Omental fat pad (tissue), 4 donors: Measurements from ENCODE around the gene TESMIN. TPM values are rescaled to one million over a fixed set of nuclear protein-coding genes. Genes with fewer than 3 reads are reported as not detected.

Experiments used
- ATAC-seq: fragments of 150-250 bp; one replicate; pipeline ENCODE4 v1.9.1; 2016; ENCODE audit warnings: mild to moderate bottlenecking, moderate library complexity; ENCODE audit not compliant: low FRiP score
- DNase-seq: peaks from one replicate; pipeline ENCODE4 v3.0.0-alpha.2; 2019; ENCODE audit warnings: low spot score
- total RNA-seq, 4 donors: library from RNA; depleted of rRNA; stranded (reverse); fragments of >200 nt; gene quantifications; one replicate each; pipeline ENCODE4 v1.1.0, GENCODE V29; 2016
- TF ChIP-seq, protein P1 (sequence below), 3 donors: fragments of 450-650 bp; IDR thresholded peaks; one replicate each; pipeline ENCODE4 v1.5.1; 2016 to 2017; ENCODE audit warnings: antibody characterized with exemption in 3 of 3, mild to moderate bottlenecking in 3 of 3, moderate library complexity in 2 of 3

Gene TESMIN
- total RNA-seq, 4 donors from 2014 or later: 0.36 to 2.2 (median 0.47) TPM

DNA sequence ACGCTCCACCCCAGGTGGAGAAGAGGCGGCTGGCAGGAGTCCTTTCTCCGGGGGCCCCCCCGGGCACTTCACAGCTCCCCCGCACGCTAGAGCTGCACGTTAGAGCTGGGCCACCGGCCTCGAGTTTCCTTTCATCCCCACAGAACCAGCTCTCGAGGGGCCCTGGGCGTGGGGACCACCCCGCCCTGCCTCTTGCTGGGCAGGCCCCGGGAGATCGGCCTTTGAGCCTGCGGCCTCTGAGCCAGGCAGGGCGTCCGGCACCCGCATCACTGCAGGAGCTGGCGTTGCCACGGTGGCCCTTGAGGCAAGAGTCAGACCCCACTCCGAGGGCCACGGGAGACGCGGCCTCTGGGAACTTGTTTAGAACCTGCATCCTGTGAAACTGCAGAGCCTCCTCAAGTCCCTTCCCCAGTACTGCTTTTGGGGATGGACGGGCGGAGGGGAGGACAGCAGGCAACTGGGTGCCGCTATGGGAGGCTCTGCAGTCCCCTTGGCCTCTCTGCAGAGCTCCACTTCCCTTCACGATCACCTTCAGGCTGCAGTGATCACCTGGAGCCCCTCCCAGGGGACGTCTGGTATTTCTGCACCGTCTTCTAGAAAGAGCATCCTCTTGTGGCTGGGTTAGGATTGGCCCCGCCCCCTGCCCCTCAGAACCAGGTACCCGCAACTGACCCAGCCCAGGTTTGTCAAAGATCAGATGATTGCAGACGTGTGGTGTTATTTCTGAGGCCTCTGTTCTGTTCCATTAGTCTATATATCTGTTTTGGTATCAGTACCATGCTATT is 80.9 kb downstream of the TESMIN start:
- TF ChIP-seq, protein P1, sequence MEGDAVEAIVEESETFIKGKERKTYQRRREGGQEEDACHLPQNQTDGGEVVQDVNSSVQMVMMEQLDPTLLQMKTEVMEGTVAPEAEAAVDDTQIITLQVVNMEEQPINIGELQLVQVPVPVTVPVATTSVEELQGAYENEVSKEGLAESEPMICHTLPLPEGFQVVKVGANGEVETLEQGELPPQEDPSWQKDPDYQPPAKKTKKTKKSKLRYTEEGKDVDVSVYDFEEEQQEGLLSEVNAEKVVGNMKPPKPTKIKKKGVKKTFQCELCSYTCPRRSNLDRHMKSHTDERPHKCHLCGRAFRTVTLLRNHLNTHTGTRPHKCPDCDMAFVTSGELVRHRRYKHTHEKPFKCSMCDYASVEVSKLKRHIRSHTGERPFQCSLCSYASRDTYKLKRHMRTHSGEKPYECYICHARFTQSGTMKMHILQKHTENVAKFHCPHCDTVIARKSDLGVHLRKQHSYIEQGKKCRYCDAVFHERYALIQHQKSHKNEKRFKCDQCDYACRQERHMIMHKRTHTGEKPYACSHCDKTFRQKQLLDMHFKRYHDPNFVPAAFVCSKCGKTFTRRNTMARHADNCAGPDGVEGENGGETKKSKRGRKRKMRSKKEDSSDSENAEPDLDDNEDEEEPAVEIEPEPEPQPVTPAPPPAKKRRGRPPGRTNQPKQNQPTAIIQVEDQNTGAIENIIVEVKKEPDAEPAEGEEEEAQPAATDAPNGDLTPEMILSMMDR (IDR thresholded peaks at IDR 0.05): no peak
- ATAC-seq (no peak), DNase-seq (no peak)

DNA sequence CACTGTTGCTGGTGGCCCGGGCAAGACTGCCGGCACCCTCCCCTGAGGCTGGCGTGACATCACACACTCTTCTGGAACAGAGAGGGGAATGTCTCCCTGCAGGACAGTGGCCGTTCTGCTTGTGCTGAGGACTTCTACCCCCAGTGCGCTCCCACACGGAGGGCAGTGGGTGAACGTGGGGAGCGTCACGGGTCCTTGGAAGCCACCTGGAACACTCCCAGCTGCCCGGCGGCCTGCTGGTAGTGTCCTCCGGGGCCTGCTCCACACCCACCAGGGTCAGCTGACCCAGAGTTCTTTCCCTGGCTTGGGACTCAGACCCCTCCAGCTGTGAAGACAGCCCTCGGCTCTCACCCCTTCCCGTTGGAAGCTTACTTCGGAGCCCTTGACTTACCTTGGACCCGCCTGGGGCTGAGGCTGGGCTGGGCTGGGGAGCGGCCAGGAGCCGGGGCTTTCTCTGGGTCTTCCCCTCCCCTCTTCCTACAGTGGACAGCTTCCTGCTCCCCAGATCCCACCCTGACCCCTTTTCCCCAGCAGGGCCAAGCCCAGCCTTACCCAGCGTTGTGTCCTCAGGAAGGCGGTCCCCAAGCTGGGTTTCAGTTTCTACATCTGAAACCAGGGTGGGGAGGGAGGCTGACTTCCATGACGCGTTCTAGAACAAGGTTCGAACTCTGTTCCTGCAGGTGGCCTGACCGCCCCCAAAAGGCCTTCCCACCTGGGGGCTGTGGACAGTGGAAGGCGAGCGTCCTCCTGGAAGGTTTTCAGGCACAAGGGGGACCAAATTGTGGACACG is 81.8 kb downstream of the TESMIN start:
- TF ChIP-seq, protein P1 (IDR thresholded peaks at IDR 0.05): no peak
- no peak for DNase-seq
- ATAC-seq: no peak

DNA sequence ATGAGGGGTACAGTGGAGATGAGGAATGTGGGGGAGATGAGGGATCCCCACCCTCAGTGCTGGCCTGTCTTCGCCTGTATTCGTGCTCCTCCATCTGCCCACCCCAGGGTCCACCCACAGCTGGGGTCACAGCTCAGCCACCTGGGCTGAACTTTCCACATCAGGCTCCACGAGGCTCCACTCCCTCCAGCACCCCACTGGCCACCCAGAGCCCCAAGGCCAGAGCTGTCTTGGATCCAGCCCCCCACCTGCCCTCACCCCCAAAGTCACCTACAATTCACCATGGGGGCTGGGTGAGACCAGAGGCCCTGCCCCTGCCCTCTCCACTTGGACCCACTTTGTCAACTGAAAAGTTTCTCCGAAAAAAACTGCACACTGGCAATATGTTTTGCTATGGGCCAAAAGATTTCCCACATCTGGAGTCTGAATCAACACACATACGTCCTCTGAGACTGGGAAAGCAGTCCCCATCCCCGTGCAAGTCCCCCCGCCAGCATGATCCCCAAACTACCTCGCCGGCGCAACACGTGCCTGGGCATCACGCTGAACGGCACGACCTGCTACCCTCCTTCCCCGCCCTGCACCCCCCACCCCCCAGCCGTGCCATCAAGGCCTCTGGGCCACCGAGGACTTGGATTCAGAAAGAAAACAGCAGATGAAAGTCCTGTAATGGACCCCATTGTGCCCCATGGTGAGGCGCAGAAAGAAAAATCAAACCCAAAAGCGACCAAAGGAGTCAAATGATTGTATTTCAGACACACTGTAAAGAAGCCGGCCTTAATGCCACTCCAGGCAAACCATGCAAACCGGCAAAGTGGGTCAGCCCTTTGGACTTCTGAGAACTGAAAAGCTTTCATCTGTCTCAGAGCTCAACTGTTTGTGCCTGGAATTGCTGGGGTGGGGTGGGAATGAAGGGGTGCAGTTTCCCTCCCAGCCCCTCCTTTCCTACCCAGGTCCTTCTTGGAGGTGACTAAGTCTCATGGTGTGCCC is 83.5 kb downstream of the TESMIN start:
- TF ChIP-seq, protein P1 (IDR thresholded peaks at IDR 0.05): no peak
- no peak for ATAC-seq
- no peak for DNase-seq

DNA sequence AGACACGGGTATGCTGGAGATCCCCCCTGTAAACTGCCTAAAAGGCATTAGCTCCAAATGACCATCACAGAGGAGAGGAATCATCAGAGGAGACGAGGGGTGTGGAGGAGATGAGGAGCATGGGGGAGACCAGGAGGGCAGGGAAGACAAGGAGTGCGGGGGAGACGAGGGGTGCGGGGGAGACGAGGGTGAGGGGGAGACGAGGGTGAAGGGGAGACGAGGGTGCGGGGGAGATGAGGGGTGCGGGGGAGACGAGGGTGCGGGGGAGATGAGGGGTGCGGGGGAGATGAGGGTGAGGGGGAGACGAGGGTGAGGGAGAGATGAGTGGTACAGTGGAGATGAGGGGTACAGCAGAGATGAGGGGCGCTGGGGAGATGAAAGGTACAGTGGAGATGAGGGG is 84.5 kb downstream of the TESMIN start:
- DNase-seq: no peak
- TF ChIP-seq, protein P1 (IDR thresholded peaks at IDR 0.05): no peak
- no peak for ATAC-seq

DNA sequence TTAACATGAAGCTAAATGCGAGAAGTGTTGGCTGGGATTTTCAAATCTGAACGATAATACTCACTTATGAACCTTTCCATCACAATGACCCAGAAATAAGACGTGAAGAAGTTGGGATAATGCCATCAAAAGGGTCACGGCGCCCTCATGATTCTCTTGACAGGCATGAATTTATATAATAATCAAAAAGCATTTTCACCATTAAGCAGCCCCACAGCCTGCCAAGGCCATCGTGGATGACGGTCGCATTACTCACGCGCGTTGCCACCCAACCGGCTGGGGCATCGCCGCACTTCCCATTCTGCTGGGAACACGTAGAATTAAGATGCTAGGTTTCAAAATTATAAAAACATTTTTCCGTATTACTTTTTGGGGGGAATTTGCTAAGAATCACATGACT is 85.9 kb downstream of the TESMIN start:
- no peak for DNase-seq
- TF ChIP-seq, protein P1 (IDR thresholded peaks at IDR 0.05): no peak
- ATAC-seq: no peak

DNA sequence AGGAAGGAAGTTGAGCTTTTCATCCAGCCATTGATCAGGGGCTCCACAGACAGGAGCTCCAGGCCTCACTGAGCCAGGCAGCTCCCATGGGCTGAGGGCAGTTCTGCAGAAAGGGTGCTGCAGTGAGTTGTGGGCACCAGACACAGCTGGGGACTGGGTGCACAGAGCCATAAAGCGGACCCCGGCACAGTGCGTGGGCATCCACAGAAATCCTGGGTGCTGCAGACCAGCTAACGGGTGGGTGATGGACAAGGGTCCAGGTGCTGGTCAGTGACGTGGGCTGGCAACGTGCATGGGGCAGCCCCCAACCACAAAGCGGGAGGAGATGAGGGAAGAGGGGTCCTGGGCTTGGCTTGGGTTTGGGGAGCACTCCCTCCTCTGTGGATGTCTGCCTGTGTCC is 86.4 kb downstream of the TESMIN start:
- no peak for DNase-seq
- no peak for ATAC-seq
- TF ChIP-seq, protein P1 (IDR thresholded peaks at IDR 0.05): no peak
